Panc1 (cell line): ENCODE data around the gene TLE3.

ENCODE experiments used
- CTCF ChIP-seq: fragments of 450-650 bp; IDR thresholded peaks from 2 replicates; pipeline ENCODE4 v1.5.1; 2017; ENCODE audit warnings: mild to moderate bottlenecking
- SIN3A ChIP-seq: IDR thresholded peaks from 2 replicates; pipeline ENCODE4 v1.6.1; 2012; ENCODE audit warnings: low read depth, mild to moderate bottlenecking, low read length, moderate library complexity, borderline replicate concordance; ENCODE audit not compliant: insufficient read depth

GRCh38 chr15:70099167-70099966 lies 1.6 kb upstream of the TLE3 start:
- TF ChIP-seq CTCF: no peak
- 0 out of 2 replicates have a peak, but pooled peaks have one; percentile 27 for TF ChIP-seq SIN3A
